SKM-1 (cell line): ENCODE measurements around the gene NUP133.

Source experiments
- DNase-seq: peaks from one replicate; lab custom pipeline; 2025; ENCODE audit not compliant: unreplicated experiment; lab: John Stamatoyannopoulos, UW

The NUP133 gene

GRCh38 chr1:229454056-229454455 is 54.1 kb downstream of the NUP133 start:
- DNase-seq, result no peak

GRCh38 chr1:229452956-229453801 is 55.0 kb downstream of the NUP133 start:
- DNase-seq, result no peak

- no peak for DNase-seq
These were observed 59.3 kb downstream of the NUP133 start for GRCh38 chr1:229448845-229449244.

- DNase-seq, result no peak
These were observed 59.8 kb downstream of the NUP133 start for GRCh38 chr1:229448354-229448753.

- DNase-seq, result no peak
These were observed 60.3 kb downstream of the NUP133 start for GRCh38 chr1:229447809-229448252.

GRCh38 chr1:229445828-229446227 is 62.3 kb downstream of the NUP133 start:
- DNase-seq, result no peak

GRCh38 chr1:229440851-229441537 is 67.1 kb downstream of the NUP133 start:
- no peak for DNase-seq

GRCh38 chr1:229438021-229438420 is 70.1 kb downstream of the NUP133 start:
- no peak for DNase-seq

- DNase-seq, result no peak
These were observed 70.7 kb downstream of the NUP133 start for GRCh38 chr1:229437443-229437842.

- no peak for DNase-seq
These were observed 71.9 kb downstream of the NUP133 start for GRCh38 chr1:229436201-229436600.

- DNase-seq, result no peak
These were observed 73.5 kb downstream of the NUP133 start for GRCh38 chr1:229434641-229435051.

GRCh38 chr1:229434005-229434640 is 74.0 kb downstream of the NUP133 start, which contains the start of gene ACTA1:
Gene ACTA1 (minus strand): TSS chr1:229434094. CDS start chr1:229433115, 979 bp downstream.
- no peak for DNase-seq

- no peak for DNase-seq
These were observed 74.7 kb downstream of the NUP133 start for GRCh38 chr1:229433364-229434004.

GRCh38 chr1:229432905-229433304 is 75.2 kb downstream of the NUP133 start:
- no peak for DNase-seq

GRCh38 chr1:229432116-229432461 is 76.1 kb downstream of the NUP133 start:
- DNase-seq, result no peak

- no peak for DNase-seq
These were observed 76.6 kb downstream of the NUP133 start for GRCh38 chr1:229431284-229432115.

GRCh38 chr1:229430761-229431283 is 77.3 kb downstream of the NUP133 start:
- DNase-seq, result no peak

GRCh38 chr1:229428256-229428655 is 79.9 kb downstream of the NUP133 start:
- DNase-seq, result no peak

- no peak for DNase-seq
These were observed 80.6 kb downstream of the NUP133 start for GRCh38 chr1:229427572-229427971.

GRCh38 chr1:229425564-229426159 is 82.5 kb downstream of the NUP133 start:
- DNase-seq, result no peak
